ENCODE measurements around the gene HIP1.

HIP1 gene

GRCh38 chr7:75657866-75658265 lies 80.9 kb downstream of the HIP1 start:
- Histone ChIP-seq H3K36me3 (ENCODE audit: control insufficient read depth, insufficient read depth, low read length) (no peaks in the 10 kb centered on the region), H3K9me3 (ENCODE audit: control insufficient read depth, low read length) (no peaks in the 10 kb centered on the region), H3K4me3 (ENCODE audit: insufficient read depth, low read depth, low read length) (no peak overlapping the region), H3K27me3 (ENCODE audit: control insufficient read depth, insufficient read depth, low read length, poor library complexity, severe bottlenecking) (no peaks in the 10 kb centered on the region), H3K4me1 (ENCODE audit: control insufficient read depth, insufficient read depth, low read length) (no peaks in the 10 kb centered on the region), H3K27ac (ENCODE audit: insufficient read depth, low read depth, low read length, poor library complexity, severe bottlenecking) (no peak overlapping the region)
- WGBS, 2 experiments = 92 to 93% methylated on average over 5 of the region's 6 CpGs

- Histone ChIP-seq H3K36me3 (ENCODE audit: control insufficient read depth, insufficient read depth, low read length) (no peaks in the 10 kb centered on the region), H3K4me3 (ENCODE audit: insufficient read depth, low read depth, low read length) (no peak overlapping the region), H3K9me3 (ENCODE audit: control insufficient read depth, low read length) (no peaks in the 10 kb centered on the region), H3K27me3 (ENCODE audit: control insufficient read depth, insufficient read depth, low read length, poor library complexity, severe bottlenecking) (no peaks in the 10 kb centered on the region), H3K4me1 (ENCODE audit: control insufficient read depth, insufficient read depth, low read length) (no peaks in the 10 kb centered on the region), H3K27ac (ENCODE audit: insufficient read depth, low read depth, low read length, poor library complexity, severe bottlenecking) (no peak overlapping the region)
- WGBS, 2 experiments = 92 to 96% methylated on average over 7 of the region's 7 CpGs
These were observed 82.0 kb downstream of the HIP1 start for GRCh38 chr7:75656740-75657139.

DNA sequence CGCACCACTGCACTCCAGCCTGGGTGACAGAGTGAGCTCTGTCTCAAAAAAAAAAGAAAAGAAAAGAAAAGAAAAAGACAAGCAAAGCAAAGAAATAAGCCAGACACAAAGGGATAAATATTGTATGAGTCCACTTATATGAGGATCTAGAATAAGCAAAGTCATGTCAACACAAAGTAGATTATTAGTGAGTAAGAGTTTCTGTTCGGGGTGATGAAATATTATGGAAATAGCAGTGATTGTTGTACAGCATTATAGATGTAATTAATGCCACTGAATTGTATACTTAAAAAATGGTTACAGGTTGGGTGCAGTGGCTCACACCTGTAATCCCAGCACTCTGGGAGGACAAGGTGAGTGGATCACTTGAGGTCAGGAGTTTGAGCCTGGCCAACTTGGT lies 83.2 kb downstream of the HIP1 start:
- 86 to 94% methylated on average over 2 of the region's 2 CpGs for WGBS, 2 experiments
- H3K27ac ChIP-seq (ENCODE audit: insufficient read depth, low read depth, low read length, poor library complexity, severe bottlenecking) = no peak overlapping the region

GRCh38 chr7:75654855-75655254 lies 83.9 kb downstream of the HIP1 start:
- no peak overlapping the region for H3K4me3 ChIP-seq (ENCODE audit: insufficient read depth, low read depth, low read length)
- H3K27ac ChIP-seq (ENCODE audit: insufficient read depth, low read depth, low read length, poor library complexity, severe bottlenecking) = no peak overlapping the region
- 94% methylated on average over 4 of the region's 4 CpGs for WGBS, 2 experiments
- no peaks in the 10 kb centered on the region for H3K9me3 ChIP-seq (ENCODE audit: control insufficient read depth, low read length)
- no peaks in the 10 kb centered on the region for H3K36me3 ChIP-seq (ENCODE audit: control insufficient read depth, insufficient read depth, low read length)
- no peaks in the 10 kb centered on the region for H3K27me3 ChIP-seq (ENCODE audit: control insufficient read depth, insufficient read depth, low read length, poor library complexity, severe bottlenecking)
- H3K4me1 ChIP-seq (ENCODE audit: control insufficient read depth, insufficient read depth, low read length) = peaks cover 4% of the 10 kb centered on the region

More for the DNA sequence above, 83.2 kb downstream of the HIP1 start:
- H3K9me3 ChIP-seq (ENCODE audit: control insufficient read depth, low read length) = no peaks in the 10 kb centered on the region
- no peak overlapping the region for H3K4me3 ChIP-seq (ENCODE audit: insufficient read depth, low read depth, low read length)
- no peaks in the 10 kb centered on the region for H3K4me1 ChIP-seq (ENCODE audit: control insufficient read depth, insufficient read depth, low read length)
- no peaks in the 10 kb centered on the region for H3K36me3 ChIP-seq (ENCODE audit: control insufficient read depth, insufficient read depth, low read length)
- no peaks in the 10 kb centered on the region for H3K27me3 ChIP-seq (ENCODE audit: control insufficient read depth, insufficient read depth, low read length, poor library complexity, severe bottlenecking)

DNA sequence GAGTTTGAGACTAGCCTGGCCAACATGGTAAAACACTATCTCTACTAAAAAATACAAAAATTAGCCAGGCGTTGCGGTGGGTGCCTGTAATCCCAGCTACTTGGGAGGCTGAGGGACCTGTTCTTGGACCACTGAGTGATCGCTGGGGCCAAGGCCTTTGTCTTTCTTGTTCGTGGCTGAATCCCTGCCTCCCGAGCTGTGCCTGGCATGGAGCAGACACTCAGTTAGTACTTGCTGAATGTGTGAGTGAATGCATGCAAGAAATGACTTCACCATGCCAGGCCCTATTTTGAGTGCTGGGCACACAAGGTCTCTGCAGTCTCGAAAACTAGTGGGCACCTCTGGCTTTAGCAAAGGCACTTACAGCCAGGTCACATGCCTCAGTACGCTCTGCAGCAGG lies 85.1 kb downstream of the HIP1 start:
- Histone ChIP-seq H3K4me3 (ENCODE audit: insufficient read depth, low read depth, low read length) (no peak overlapping the region), H3K27me3 (ENCODE audit: control insufficient read depth, insufficient read depth, low read length, poor library complexity, severe bottlenecking) (no peaks in the 10 kb centered on the region), H3K27ac (ENCODE audit: insufficient read depth, low read depth, low read length, poor library complexity, severe bottlenecking) (no peak overlapping the region), H3K9me3 (ENCODE audit: control insufficient read depth, low read length) (no peaks in the 10 kb centered on the region), H3K4me1 (ENCODE audit: control insufficient read depth, insufficient read depth, low read length) (peaks cover 6% of the 10 kb centered on the region), H3K36me3 (ENCODE audit: control insufficient read depth, insufficient read depth, low read length) (no peaks in the 10 kb centered on the region)
- WGBS, 2 experiments = 92 to 93% methylated on average over 7 of the region's 7 CpGs

DNA sequence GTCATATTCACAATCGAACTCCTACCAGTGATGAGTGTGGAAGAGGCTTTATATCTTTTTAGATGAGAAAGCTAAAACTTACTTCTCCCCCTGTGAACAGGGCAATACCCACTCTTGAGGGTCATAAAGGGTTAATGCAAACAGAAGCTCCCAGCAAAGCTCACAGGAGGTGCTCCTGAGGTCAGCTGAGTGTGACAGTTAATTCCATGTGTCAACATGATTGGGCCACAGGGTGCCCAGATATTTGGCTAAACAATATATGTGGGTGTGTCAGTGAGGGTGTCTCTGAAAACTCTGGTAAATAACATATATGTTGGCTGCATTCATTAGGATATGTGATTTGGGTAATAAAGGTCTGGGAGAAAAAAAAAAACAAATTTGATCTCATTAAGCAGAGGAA lies 86.0 kb downstream of the HIP1 start:
- Histone ChIP-seq H3K27ac (ENCODE audit: insufficient read depth, low read depth, low read length, poor library complexity, severe bottlenecking) (no peak overlapping the region), H3K9me3 (ENCODE audit: control insufficient read depth, low read length) (no peaks in the 10 kb centered on the region), H3K4me3 (ENCODE audit: insufficient read depth, low read depth, low read length) (no peak overlapping the region), H3K27me3 (ENCODE audit: control insufficient read depth, insufficient read depth, low read length, poor library complexity, severe bottlenecking) (no peaks in the 10 kb centered on the region), H3K36me3 (ENCODE audit: control insufficient read depth, insufficient read depth, low read length) (no peaks in the 10 kb centered on the region), H3K4me1 (ENCODE audit: control insufficient read depth, insufficient read depth, low read length) (peaks cover 6% of the 10 kb centered on the region)
- WGBS, 2 experiments = 100% methylated on average over 1 of the region's 1 CpG

- Histone ChIP-seq H3K9me3 (ENCODE audit: control insufficient read depth, low read length) (no peaks in the 10 kb centered on the region), H3K4me1 (ENCODE audit: control insufficient read depth, insufficient read depth, low read length) (peaks cover 6% of the 10 kb centered on the region), H3K4me3 (ENCODE audit: insufficient read depth, low read depth, low read length) (no peak overlapping the region), H3K36me3 (ENCODE audit: control insufficient read depth, insufficient read depth, low read length) (no peaks in the 10 kb centered on the region), H3K27me3 (ENCODE audit: control insufficient read depth, insufficient read depth, low read length, poor library complexity, severe bottlenecking) (no peaks in the 10 kb centered on the region), H3K27ac (ENCODE audit: insufficient read depth, low read depth, low read length, poor library complexity, severe bottlenecking) (no peak overlapping the region)
- WGBS, 2 experiments = 62% methylated on average over 8 to 9 of the region's 9 CpGs
These were observed 88.1 kb downstream of the HIP1 start for GRCh38 chr7:75650681-75651080.

- 35 to 38% methylated on average over 7 of the region's 7 CpGs for WGBS, 2 experiments
- H3K36me3 ChIP-seq (ENCODE audit: control insufficient read depth, insufficient read depth, low read length) = no peaks in the 10 kb centered on the region
- no peaks in the 10 kb centered on the region for H3K9me3 ChIP-seq (ENCODE audit: control insufficient read depth, low read length)
- H3K4me1 ChIP-seq (ENCODE audit: control insufficient read depth, insufficient read depth, low read length) = peaks cover 6% of the 10 kb centered on the region
- H3K27ac ChIP-seq (ENCODE audit: insufficient read depth, low read depth, low read length, poor library complexity, severe bottlenecking) = no peak overlapping the region
- no peak overlapping the region for H3K4me3 ChIP-seq (ENCODE audit: insufficient read depth, low read depth, low read length)
- no peaks in the 10 kb centered on the region for H3K27me3 ChIP-seq (ENCODE audit: control insufficient read depth, insufficient read depth, low read length, poor library complexity, severe bottlenecking)
These were observed 88.7 kb downstream of the HIP1 start for GRCh38 chr7:75650062-75650461.

DNA sequence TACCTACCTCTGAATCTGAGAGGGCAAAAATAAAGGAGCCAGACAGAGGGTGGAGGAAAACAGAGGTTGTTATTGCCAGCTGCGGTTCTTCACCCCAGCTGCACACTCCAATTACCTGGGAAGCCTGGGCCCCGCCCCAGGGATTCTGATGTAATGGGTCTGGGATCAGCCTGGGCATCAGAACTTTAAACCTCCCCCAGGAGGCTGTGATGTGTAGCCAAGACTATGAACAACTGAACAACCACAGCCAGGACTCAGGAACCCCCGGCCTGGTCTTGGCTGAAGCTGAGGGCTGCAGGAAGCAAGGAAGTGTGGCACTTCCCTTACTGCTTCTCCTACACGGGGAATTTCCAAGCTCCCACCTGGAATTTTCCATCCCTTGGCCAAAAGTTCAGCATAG lies 89.3 kb downstream of the HIP1 start:
- Histone ChIP-seq H3K27me3 (ENCODE audit: control insufficient read depth, insufficient read depth, low read length, poor library complexity, severe bottlenecking) (no peaks in the 10 kb centered on the region), H3K36me3 (ENCODE audit: control insufficient read depth, insufficient read depth, low read length) (no peaks in the 10 kb centered on the region), H3K27ac (ENCODE audit: insufficient read depth, low read depth, low read length, poor library complexity, severe bottlenecking) (no peak overlapping the region), H3K9me3 (ENCODE audit: control insufficient read depth, low read length) (no peaks in the 10 kb centered on the region), H3K4me3 (ENCODE audit: insufficient read depth, low read depth, low read length) (no peak overlapping the region), H3K4me1 (ENCODE audit: control insufficient read depth, insufficient read depth, low read length) (peaks cover 6% of the 10 kb centered on the region)
- WGBS, 2 experiments = 73 to 74% methylated on average over 4 of the region's 4 CpGs

DNA sequence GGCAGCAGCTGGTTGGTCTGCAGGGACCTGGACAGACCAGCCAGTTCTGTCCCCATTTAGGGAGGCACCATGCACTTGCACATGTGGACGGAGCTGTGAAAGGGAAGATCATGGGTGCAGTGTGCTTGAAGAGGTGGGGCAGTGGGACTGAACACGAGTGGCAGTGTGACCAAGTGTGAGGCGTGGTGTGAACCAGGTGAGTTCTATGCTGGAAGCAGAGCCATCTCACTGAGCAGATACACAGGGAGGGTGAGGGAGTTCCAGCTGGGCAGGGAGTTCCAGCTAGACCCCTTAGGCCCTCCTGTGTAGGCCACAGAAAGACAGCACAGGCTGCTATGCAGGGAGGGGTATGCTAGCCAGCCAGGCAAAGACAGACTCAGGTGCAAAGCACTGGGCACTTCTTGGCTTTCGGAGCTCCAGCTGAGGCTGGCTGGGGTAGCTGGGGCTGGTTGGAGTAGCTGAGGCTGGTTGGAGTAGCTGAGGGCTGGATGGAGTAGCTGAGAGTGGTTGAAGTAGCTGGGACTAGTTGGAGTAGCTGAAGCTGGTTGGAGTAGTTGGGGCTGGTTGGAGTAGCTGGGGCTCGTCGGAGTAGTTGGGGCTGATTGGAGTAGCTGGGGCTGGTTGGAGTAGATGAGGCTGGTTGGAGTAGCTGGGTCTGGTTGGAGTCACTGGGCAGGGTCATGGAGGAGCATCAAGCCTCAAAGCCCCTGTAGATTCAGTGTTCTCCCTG lies 90.9 kb downstream of the HIP1 start:
- Histone ChIP-seq H3K9me3 (ENCODE audit: control insufficient read depth, low read length) (no peaks in the 10 kb centered on the region), H3K4me3 (ENCODE audit: insufficient read depth, low read depth, low read length) (no peak overlapping the region), H3K27me3 (ENCODE audit: control insufficient read depth, insufficient read depth, low read length, poor library complexity, severe bottlenecking) (no peaks in the 10 kb centered on the region), H3K27ac (ENCODE audit: insufficient read depth, low read depth, low read length, poor library complexity, severe bottlenecking) (no peak overlapping the region), H3K36me3 (ENCODE audit: control insufficient read depth, insufficient read depth, low read length) (no peaks in the 10 kb centered on the region), H3K4me1 (ENCODE audit: control insufficient read depth, insufficient read depth, low read length) (peaks cover 6% of the 10 kb centered on the region)
- WGBS, 2 experiments = 93 to 97% methylated on average over 6 of the region's 6 CpGs

All from ectodermal cell (in vitro differentiated cells).